T-cell (primary cell): ENCODE measurements around the gene GLCCI1. TPM values are rescaled to one million over a fixed set of nuclear protein-coding genes. Genes with fewer than 3 reads are reported as not detected.
A peak's percentile ranks its signal among the peaks of the same experiment; 100 is the strongest.

ENCODE experiments used
- ATAC-seq, 4 experiments: fragments of 200-7000 bp in 3 of 4; fragments of 150-1000 bp in 1 of 4; cut with Tn5 transposase; replicated peaks in 1 of 4; 1 replicate in 3 of 4; 2 replicates in 1 of 4; pipeline ENCODE4 v1.10.0; 2021; ENCODE audit warnings: moderate library complexity in 3 of 4, mild to moderate bottlenecking in 2 of 4, moderate number of reproducible peaks in 1 of 4
- CTCF ChIA-PET, 2 donors: fragments of 300-600 bp; sonication (Branson Sonifier 250); formaldehyde crosslinking; loops; one replicate each; lab custom pipeline; 2022; ENCODE audit warnings: antibody characterized with exemption in 2 of 2; lab: Charles Lee
- POLR2A ChIA-PET, 2 donors: fragments of 300-600 bp; sonication (Branson Sonifier 250); formaldehyde crosslinking; loops; one replicate each; lab custom pipeline; 2022; ENCODE audit warnings: antibody characterized with exemption in 2 of 2; lab: Charles Lee
- DNase-seq, 35 experiments: peaks; one replicate each; pipeline versions ENCODE4 v3.0.0 to v3.0.0-alpha.2; 2013 to 2023
- H3K27ac ChIP-seq: one replicate; pipeline ENCODE4 v1.5.1; 2013; ENCODE audit warnings: low read length
- H3K27me3 ChIP-seq, 2 experiments: replicated peaks in 1 of 2; 1 replicate in 1 of 2; 2 replicates in 1 of 2; pipeline versions ENCODE4 v1.6.1 to v1.7.0; 2013; ENCODE audit warnings: low read length in 1 of 2, mixed read lengths in 1 of 2; ENCODE audit not compliant: control insufficient read depth in 2 of 2, insufficient read depth in 2 of 2; ENCODE audit errors: extremely low read depth in 1 of 2
- H3K36me3 ChIP-seq, 2 donors: 1 replicate in 1 of 2; 2 replicates in 1 of 2; pipeline versions ENCODE4 v1.6.1 to v1.7.0; 2013; ENCODE audit warnings: low read length in 1 of 2; ENCODE audit not compliant: control insufficient read depth in 2 of 2, insufficient read depth in 1 of 2; ENCODE audit errors: extremely low read depth in 1 of 2
- H3K4me1 ChIP-seq, 2 experiments: 1 replicate in 1 of 2; 2 replicates in 1 of 2; pipeline versions ENCODE4 v1.6.1 to v1.7.0; 2013; ENCODE audit warnings: low read length in 2 of 2, mixed read lengths in 1 of 2; ENCODE audit not compliant: insufficient read depth in 2 of 2, control insufficient read depth in 1 of 2; ENCODE audit errors: extremely low read depth in 1 of 2
- H3K4me3 ChIP-seq, 2 donors: 1 replicate in 1 of 2; 2 replicates in 1 of 2; pipeline versions ENCODE4 v1.5.1 to v1.7.0; 2013; ENCODE audit warnings: mild to moderate bottlenecking in 2 of 2, low read length in 1 of 2, moderate library complexity in 1 of 2; ENCODE audit not compliant: control insufficient read depth in 1 of 2; ENCODE audit errors: extremely low read depth in 1 of 2
- H3K9me3 ChIP-seq: 2 replicates; pipeline ENCODE4 v1.7.0; 2013
- H3K27ac Mint-ChIP-seq, 2 donors: one replicate each; pipeline ENCODE4 v1.8.0; 2020 to 2021; ENCODE audit warnings: mild to moderate bottlenecking in 2 of 2, mixed read lengths in 2 of 2
- H3K27me3 Mint-ChIP-seq, 2 donors: one replicate each; pipeline ENCODE4 v1.8.0; 2021 to 2022; ENCODE audit warnings: mixed read lengths in 2 of 2
- H3K36me3 Mint-ChIP-seq: one replicate; pipeline ENCODE4 v1.8.0; 2021; ENCODE audit warnings: mixed read lengths
- H3K4me1 Mint-ChIP-seq, 3 donors: one replicate each; pipeline ENCODE4 v1.8.0; 2020 to 2022; ENCODE audit warnings: mixed read lengths in 3 of 3, mild to moderate bottlenecking in 1 of 3
- H3K4me3 Mint-ChIP-seq, 3 donors: one replicate each; pipeline ENCODE4 v1.8.0; 2020 to 2022; ENCODE audit warnings: mild to moderate bottlenecking in 3 of 3, mixed read lengths in 3 of 3, moderate library complexity in 3 of 3
- H3K9me3 Mint-ChIP-seq, 3 donors: one replicate each; pipeline ENCODE4 v1.8.0; 2020 to 2022; ENCODE audit warnings: mixed read lengths in 3 of 3
- WGBS: methylation state at CpG from one replicate; pipeline ENCODE4 v1.1.5; 2013; ENCODE audit warnings: missing lambda C conversion rate; ENCODE audit not compliant: insufficient coverage; 5-methylcytosine and 5-hydroxymethylcytosine counted together
- total RNA-seq, 35 experiments: library from RNA in 6 of 35; stranded (reverse) in 6 of 35; fragments of 120-200 nt in 1 of 35; gene quantifications; one replicate each; pipeline versions ENCODE4 v1.2.1 to v1.2.4 and lab custom pipeline; 2013 to 2026

The GLCCI1 gene
- total RNA-seq, 5 donors from 2014 or later (not counting 1 experiment from before 2014, with no cell fraction given): 30.6 to 51.5 (median 38.0) TPM

DNA sequence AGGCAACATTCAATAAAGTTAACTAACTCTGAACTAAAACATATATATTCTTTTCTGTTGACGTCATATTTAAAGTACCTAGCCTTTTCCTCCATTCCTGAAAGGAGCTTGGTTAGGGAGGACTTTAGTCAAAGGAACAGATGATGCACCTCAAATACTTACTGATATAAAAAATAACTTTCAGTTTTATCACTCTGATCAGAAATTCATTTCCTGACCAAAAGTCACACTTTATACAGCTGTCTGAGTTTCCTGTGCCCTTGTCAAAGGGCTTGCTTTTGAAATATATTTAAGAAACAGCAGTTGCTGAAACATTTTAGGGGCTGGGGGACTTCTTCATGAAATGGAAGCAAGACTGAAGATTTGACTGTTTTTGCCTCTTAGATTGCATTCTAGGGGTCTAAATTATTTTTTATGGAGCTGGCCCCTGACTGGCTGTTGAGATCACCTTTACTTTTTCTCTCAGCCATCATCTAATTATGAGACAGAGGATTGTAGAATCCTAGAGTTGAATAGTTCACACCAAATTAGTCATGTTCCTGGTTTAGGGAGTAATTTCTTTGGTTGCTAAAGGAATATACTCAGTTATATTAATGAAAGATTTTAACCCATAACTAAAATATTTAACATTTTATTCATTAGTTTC lies 46.6 kb downstream of the GLCCI1 start:
- peak in 2 of 35 experiments; percentile 2 to 58 for DNase-seq
- Mint-ChIP-seq H3K4me3 (peak overlapping the region in 2 of 3 donors; percentile 6 to 58), H3K27me3 (no peaks in the 10 kb centered on the region), H3K9me3 (no peaks in the 10 kb centered on the region), H3K27ac (peak overlapping the region; percentile 79 to 85), H3K4me1 (peaks cover 45 to 52% (median 50%) of the 10 kb centered on the region in 3 donors), H3K36me3 (peaks cover 23% of the 10 kb centered on the region)
- no CpG with 5 or more reads among the region's 1 CpG for WGBS
- Histone ChIP-seq H3K27me3 (no peaks in the 10 kb centered on the region), H3K27ac (peak overlapping the region; percentile 68), H3K4me1 (peaks cover 8 to 17% of the 10 kb centered on the region in 2 experiments), H3K36me3 (no peaks in the 10 kb centered on the region), H3K9me3 (no peaks in the 10 kb centered on the region), H3K4me3 (peak overlapping the region in 1 of 2 donors; percentile 1)
- peak; percentile 69 to 91 (median 84) for ATAC-seq
- ChIA-PET POLR2A (interaction anchor here (0.5 to 0.6 kb wide), 3 partner anchors 35 to 267 kb away, joined by 3 read pairs; no protein-coding TSS in a partner anchor), CTCF (interaction anchor here in 1 of 2 donors (1.3 kb wide), 1 partner anchor 21 kb away, joined by 4 read pairs; no protein-coding TSS in a partner anchor)

- Mint-ChIP-seq H3K4me3 (no peak overlapping the region), H3K27me3 (no peaks in the 10 kb centered on the region), H3K9me3 (no peaks in the 10 kb centered on the region), H3K4me1 (peaks cover 45 to 52% (median 50%) of the 10 kb centered on the region in 3 donors), H3K27ac (peak overlapping the region; percentile 59 to 75), H3K36me3 (peaks cover 23% of the 10 kb centered on the region)
- WGBS: no CpG with 5 or more reads among the region's 4 CpGs
- CTCF ChIA-PET: interaction anchor here in 1 of 2 donors (1.3 kb wide), 1 partner anchor 20 kb away, joined by 4 read pairs; no protein-coding TSS in a partner anchor
- H3K27me3 ChIP-seq: no peaks in the 10 kb centered on the region
- peaks cover 8 to 17% of the 10 kb centered on the region in 2 experiments for H3K4me1 ChIP-seq
- no peak overlapping the region for H3K4me3 ChIP-seq
- POLR2A ChIA-PET: interaction anchor here (0.5 to 0.6 kb wide), 2 partner anchors 63 to 268 kb away, joined by 3 read pairs; no protein-coding TSS in a partner anchor
- H3K36me3 ChIP-seq: no peaks in the 10 kb centered on the region
- DNase-seq: no peak
- no peaks in the 10 kb centered on the region for H3K9me3 ChIP-seq
- no peak for ATAC-seq
- peak overlapping the region; percentile 68 for H3K27ac ChIP-seq
Observed at GRCh38 chr7:8015746-8016120, 47.1 kb downstream of the GLCCI1 start.

DNA sequence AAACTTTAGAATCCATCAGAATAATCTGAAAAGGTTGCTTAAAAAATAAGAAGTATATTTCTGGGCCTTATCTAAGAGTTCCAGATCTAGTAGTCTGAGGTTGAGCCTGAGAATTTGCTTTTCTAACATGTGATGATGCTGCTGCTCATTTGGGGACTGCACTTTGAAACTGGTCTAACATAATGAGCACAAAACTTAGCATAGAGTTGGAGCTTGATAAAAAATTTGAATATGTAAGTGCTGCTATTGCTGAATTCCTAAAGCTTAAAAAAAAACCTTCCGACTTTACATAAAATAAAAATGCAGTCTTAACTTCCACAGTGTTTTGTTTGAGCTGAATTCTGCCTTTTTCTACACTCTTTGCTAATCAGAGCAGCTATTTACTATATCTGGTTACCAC lies 48.8 kb downstream of the GLCCI1 start:
- Histone ChIP-seq H3K36me3 (peaks cover 0 to under 1% of the 10 kb centered on the region in 2 donors), H3K27me3 (no peaks in the 10 kb centered on the region), H3K4me1 (peaks cover 8 to 17% of the 10 kb centered on the region in 2 experiments), H3K9me3 (no peaks in the 10 kb centered on the region), H3K4me3 (no peak overlapping the region), H3K27ac (peak overlapping the region; percentile 13)
- ChIA-PET POLR2A (interaction anchor here in 1 of 2 donors (0.7 kb wide), 1 partner anchor 335 kb away, joined by 4 read pairs; no protein-coding TSS in a partner anchor), CTCF (interaction anchor here in 1 of 2 donors (0.7 to 1.1 kb wide), 2 partner anchors 20 to 337 kb away, joined by 3 read pairs; no protein-coding TSS in a partner anchor)
- Mint-ChIP-seq H3K9me3 (no peaks in the 10 kb centered on the region), H3K4me3 (no peak overlapping the region), H3K4me1 (peaks cover 45 to 50% (median 45%) of the 10 kb centered on the region in 3 donors), H3K27ac (no peak overlapping the region), H3K27me3 (no peaks in the 10 kb centered on the region), H3K36me3 (peaks cover 19% of the 10 kb centered on the region)
- WGBS: no CpG with 5 or more reads among the region's 1 CpG
- DNase-seq (no peak), ATAC-seq (no peak)

DNA sequence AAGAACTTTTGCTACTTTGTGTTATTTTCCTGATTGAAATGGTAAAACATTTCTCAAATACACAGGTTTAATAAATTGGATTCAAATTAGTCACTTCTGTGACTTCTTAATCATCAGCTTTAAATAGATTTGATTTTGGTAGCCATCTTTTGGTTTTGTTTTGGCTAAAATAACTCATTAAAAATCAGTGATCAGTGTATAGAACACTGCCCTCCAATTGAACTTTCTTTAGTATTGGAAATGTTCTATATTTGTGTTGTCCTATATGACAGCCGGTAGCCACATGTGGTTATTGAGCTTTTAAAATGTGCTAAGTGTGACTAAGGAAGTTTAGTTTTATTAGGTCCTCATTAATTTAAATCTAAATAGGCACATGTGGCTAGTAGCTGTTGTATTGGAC lies 50.4 kb downstream of the GLCCI1 start:
- ChIA-PET POLR2A (no interaction called here), CTCF (interaction anchor here in 1 of 2 donors (0.6 to 1.8 kb wide), 2 partner anchors 17 to 43 kb away, joined by 4 to 5 read pairs; no protein-coding TSS in a partner anchor)
- WGBS: no CpG with 5 or more reads among the region's 1 CpG
- Histone ChIP-seq H3K4me1 (peaks cover 6 to 17% of the 10 kb centered on the region in 2 experiments), H3K36me3 (peaks cover 0 to 6% of the 10 kb centered on the region in 2 donors), H3K9me3 (no peaks in the 10 kb centered on the region), H3K27me3 (no peaks in the 10 kb centered on the region), H3K4me3 (no peak overlapping the region), H3K27ac (no peak overlapping the region)
- H3K27me3 Mint-ChIP-seq: no peaks in the 10 kb centered on the region
- no peak for DNase-seq
- peaks cover 43 to 46% (median 43%) of the 10 kb centered on the region in 3 donors for H3K4me1 Mint-ChIP-seq
- H3K9me3 Mint-ChIP-seq: no peaks in the 10 kb centered on the region
- no peak overlapping the region for H3K27ac Mint-ChIP-seq
- H3K36me3 Mint-ChIP-seq: peaks cover 32% of the 10 kb centered on the region
- H3K4me3 Mint-ChIP-seq: no peak overlapping the region
- ATAC-seq: no peak

GRCh38 chr7:8022628-8023027 lies 54.0 kb downstream of the GLCCI1 start:
- DNase-seq: no peak
- Mint-ChIP-seq H3K36me3 (peaks cover 64% of the 10 kb centered on the region), H3K4me3 (no peak overlapping the region), H3K9me3 (peaks cover 9 to 16% (median 10%) of the 10 kb centered on the region in 3 donors), H3K27ac (no peak overlapping the region), H3K27me3 (no peaks in the 10 kb centered on the region), H3K4me1 (peaks cover 7 to 14% (median 11%) of the 10 kb centered on the region in 3 donors)
- no peak overlapping the region for H3K4me3 ChIP-seq
- no peak overlapping the region for H3K27ac ChIP-seq
- H3K27me3 ChIP-seq: no peaks in the 10 kb centered on the region
- POLR2A ChIA-PET: no interaction called here
- peaks cover 2 to 26% of the 10 kb centered on the region in 2 donors for H3K36me3 ChIP-seq
- CTCF ChIA-PET: interaction anchor here in 1 of 2 donors (2.2 kb wide), 1 partner anchor 13 kb away, joined by 7 read pairs; no protein-coding TSS in a partner anchor
- no peaks in the 10 kb centered on the region for H3K4me1 ChIP-seq
- peaks cover 7% of the 10 kb centered on the region for H3K9me3 ChIP-seq
- WGBS: no CpG with 5 or more reads among the region's 1 CpG
- ATAC-seq: no peak

GRCh38 chr7:8035192-8035591 lies 66.6 kb downstream of the GLCCI1 start:
- POLR2A ChIA-PET: interaction anchor here (0.5 to 0.7 kb wide), 3 partner anchors 27 to 354 kb away, joined by 3 to 4 read pairs (median 3); no protein-coding TSS in a partner anchor
- no peak for DNase-seq
- Mint-ChIP-seq H3K9me3 (peaks cover 0 to 4% (median 0%) of the 10 kb centered on the region in 3 donors), H3K4me3 (no peak overlapping the region), H3K36me3 (peaks cover 38% of the 10 kb centered on the region), H3K27ac (peak overlapping the region; percentile 15 to 80), H3K27me3 (no peaks in the 10 kb centered on the region), H3K4me1 (peaks cover 13 to 27% (median 21%) of the 10 kb centered on the region in 3 donors)
- peaks cover 0 to 12% of the 10 kb centered on the region in 2 experiments for H3K4me1 ChIP-seq
- CTCF ChIA-PET: interaction anchor here (0.6 to 1.8 kb wide), 21 partner anchors 10 to 368 kb away, joined by 3 to 25 read pairs (median 4); no protein-coding TSS in a partner anchor
- H3K4me3 ChIP-seq: no peak overlapping the region
- peak in 1 of 4 experiments; percentile 20 for ATAC-seq
- WGBS: 100% methylated on average over 1 of the region's 4 CpGs
- H3K9me3 ChIP-seq: no peaks in the 10 kb centered on the region
- no peaks in the 10 kb centered on the region for H3K27me3 ChIP-seq
- H3K36me3 ChIP-seq: peaks cover 0 to 8% of the 10 kb centered on the region in 2 donors
- no peak overlapping the region for H3K27ac ChIP-seq
